Astrocyte of the cerebellum (primary cell): ENCODE data around the gene KCNJ12.
A peak's percentile ranks its signal among the peaks of the same experiment; 100 is the strongest.
"Not testable (repeated sequence)": the region's sequence is repeated elsewhere in the genome, so short reads cannot be mapped to it uniquely, and the experiment has no call there.

Experiments
- DNase-seq: peaks from one replicate; pipeline ENCODE4 v3.0.0-alpha.2; 2011; ENCODE audit warnings: low read depth
- H3K4me3 ChIP-seq: 2 replicates; pipeline ENCODE4 v1.5.1; 2011; ENCODE audit warnings: mild to moderate bottlenecking, low read depth, low read length, moderate library complexity
- in situ Hi-C: cut with HindIII; loops from 2 replicates; pipeline ENCODE4 v1.10.0; 2017; ENCODE audit warnings: low sequenced_read_pairs
- TF ChIP-seq, protein P1 (sequence below): IDR thresholded peaks from 2 replicates; pipeline ENCODE4 v1.5.1; 2012; ENCODE audit warnings: low read length, low read depth, moderate library complexity, mild to moderate bottlenecking; ENCODE audit errors: missing control alignments

KCNJ12 gene

DNA sequence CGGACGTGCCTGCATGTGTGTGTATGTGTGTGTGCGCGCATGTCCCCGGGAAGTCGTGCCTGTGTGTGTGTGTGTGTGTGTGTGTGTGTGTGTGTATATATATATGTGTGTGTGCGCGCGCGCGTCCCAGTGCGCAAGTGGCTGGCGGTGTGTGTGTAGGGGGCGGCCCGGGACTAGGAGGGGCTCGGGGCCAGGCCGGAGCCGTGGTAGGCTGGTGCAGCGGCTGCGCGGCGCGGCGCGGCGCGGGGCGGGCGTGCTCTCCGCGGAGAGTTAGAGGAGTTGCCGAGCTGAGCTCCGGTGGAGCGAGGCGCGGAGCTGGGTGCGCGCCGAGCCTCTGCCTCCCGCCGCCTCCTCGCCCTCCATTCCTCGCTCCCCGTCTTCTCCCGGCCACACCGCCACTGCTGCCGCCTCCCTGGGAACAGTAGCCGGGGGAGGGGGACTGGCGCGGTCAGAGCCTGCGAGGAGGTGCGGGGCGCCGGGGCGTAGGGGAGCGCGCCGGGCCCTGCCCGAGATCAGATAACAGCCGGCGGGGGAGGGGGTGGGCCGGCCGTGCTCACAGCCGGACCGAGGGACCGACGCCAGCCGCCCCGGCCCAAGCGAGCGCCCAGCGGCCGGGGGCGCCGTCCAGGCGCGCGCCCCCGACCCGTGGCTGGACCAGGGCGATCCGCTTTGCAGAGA is at the start of gene KCNJ12:
KCNJ12 (plus strand) TSS at position 277 of the 678 bp plus-strand sequence. CDS start 38,986 bp downstream, outside the sequence.
- no peak for DNase-seq
- H3K4me3 ChIP-seq = peak within 1 kb of the TSS; percentile 34
- TF ChIP-seq, protein P1, sequence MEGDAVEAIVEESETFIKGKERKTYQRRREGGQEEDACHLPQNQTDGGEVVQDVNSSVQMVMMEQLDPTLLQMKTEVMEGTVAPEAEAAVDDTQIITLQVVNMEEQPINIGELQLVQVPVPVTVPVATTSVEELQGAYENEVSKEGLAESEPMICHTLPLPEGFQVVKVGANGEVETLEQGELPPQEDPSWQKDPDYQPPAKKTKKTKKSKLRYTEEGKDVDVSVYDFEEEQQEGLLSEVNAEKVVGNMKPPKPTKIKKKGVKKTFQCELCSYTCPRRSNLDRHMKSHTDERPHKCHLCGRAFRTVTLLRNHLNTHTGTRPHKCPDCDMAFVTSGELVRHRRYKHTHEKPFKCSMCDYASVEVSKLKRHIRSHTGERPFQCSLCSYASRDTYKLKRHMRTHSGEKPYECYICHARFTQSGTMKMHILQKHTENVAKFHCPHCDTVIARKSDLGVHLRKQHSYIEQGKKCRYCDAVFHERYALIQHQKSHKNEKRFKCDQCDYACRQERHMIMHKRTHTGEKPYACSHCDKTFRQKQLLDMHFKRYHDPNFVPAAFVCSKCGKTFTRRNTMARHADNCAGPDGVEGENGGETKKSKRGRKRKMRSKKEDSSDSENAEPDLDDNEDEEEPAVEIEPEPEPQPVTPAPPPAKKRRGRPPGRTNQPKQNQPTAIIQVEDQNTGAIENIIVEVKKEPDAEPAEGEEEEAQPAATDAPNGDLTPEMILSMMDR = no peak
- in situ Hi-C loops = no loop called here

DNA sequence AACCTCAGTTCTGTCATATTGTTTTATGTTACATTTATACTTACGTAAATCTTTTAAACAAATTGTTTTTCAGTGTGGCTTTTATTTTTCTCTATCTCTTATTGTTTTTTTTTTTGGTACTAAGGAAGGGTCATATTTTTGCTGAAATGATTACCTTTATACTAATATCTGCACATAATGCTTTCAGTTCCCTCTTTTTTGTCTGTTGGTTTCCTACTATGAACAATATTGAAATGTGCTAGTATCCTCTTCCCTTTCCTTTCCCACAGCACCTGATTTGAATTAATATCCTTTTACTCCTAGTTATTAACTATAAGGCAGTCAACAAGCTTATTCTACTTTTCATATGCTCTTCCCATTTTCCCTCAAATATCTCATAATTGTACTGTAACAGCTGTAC is 48.2 kb upstream of the KCNJ12 start:
- in situ Hi-C loops, H3K4me3 ChIP-seq: not testable (repeated sequence)

DNA sequence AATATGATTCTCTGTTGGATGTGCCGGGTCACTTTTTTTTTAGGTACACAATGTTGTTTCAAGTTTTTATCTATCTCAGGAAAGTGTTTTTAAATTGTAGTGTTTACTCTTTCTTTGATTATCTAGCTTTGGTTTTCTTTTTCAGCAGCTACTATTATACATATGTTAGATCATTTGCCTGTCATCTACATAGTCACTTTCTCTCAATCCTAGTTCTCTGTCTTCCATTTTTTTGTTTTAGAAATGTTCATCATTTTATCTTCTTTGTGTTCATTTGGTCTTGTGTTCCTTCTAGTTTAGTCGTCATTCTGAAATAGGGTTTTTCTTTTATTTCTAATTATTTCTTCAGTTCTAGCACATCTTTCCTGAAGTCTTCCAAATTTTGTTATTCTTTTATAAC is 47.4 kb upstream of the KCNJ12 start:
- H3K4me3 ChIP-seq, DNase-seq, in situ Hi-C loops: not testable (repeated sequence)

More for the DNA sequence above, 48.2 kb upstream of the KCNJ12 start:
- DNase-seq = not testable (repeated sequence)

DNA sequence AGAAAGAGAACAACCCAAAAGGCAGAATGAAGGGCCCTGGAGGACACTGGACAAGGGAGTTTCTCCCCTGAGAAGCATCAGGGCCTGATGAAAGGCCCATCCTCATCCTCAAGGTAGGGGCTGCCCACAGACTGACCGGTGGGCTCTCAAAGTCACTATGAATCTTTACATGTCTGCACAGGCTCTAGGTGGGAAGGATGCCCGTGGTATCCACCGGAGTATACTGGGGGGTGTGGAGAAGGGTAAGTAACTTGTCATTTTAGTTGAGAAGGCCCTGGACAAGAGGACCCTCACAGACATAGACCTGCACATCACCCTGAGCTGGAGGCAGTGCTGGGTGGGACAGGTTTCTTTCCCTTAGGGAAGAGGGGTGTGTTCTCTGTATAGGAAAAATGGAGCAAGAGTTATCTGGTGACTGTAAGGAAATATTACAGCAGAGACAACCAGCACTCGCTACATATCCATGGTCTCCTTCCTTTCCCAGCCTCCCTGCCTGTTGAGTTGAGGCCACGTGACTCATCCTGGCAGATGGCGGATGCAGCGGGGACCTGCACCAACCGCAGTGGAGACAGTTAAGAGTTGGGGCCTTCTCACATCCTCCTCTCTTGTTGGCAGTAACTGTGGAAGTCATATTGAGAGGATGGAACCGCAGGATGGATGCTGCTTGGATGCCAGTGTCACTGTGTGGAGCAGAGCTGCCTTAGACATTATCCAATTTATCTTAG is 45.6 kb upstream of the KCNJ12 start:
- DNase-seq = no peak
- in situ Hi-C loops = no loop called here
- TF ChIP-seq, protein P1 = no peak
- no peak overlapping the region for H3K4me3 ChIP-seq

DNA sequence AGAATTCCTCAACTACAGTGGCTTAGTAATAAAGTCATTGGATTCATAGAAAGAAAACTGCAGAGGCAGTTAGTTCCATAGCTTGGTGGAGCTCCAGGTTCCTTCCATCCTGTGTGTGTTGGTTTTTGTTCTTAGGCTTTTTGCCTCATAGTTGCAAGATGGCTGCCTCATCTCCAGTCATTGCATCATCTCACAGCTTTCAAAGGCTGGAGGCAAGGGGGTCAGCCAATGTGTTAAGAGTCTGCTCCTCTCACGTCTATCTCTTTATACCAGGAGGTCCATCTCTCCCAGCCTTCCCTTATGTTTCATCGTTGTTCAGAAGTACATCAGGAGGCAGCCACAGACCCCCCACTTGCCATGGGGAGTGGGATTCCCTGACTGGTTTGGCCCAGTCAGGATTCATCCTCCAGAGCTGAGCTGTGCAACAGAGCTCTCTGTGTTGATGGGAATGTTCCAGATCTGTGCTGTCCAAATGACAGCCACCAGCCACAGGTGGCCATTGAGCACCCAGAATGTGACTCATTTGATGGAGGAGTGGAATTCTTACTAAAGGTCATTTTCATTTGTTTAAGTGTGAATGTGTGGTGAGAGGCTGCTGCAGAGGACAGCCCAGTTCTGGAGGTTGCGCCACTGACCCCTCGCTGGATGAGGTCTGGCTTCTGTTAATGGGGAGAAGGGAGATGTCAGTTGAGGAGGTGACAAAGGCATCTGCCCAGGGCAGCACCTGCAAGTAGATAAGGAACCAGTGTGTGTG is 39.4 kb upstream of the KCNJ12 start:
- H3K4me3 ChIP-seq, DNase-seq, in situ Hi-C loops: not testable (repeated sequence)

DNA sequence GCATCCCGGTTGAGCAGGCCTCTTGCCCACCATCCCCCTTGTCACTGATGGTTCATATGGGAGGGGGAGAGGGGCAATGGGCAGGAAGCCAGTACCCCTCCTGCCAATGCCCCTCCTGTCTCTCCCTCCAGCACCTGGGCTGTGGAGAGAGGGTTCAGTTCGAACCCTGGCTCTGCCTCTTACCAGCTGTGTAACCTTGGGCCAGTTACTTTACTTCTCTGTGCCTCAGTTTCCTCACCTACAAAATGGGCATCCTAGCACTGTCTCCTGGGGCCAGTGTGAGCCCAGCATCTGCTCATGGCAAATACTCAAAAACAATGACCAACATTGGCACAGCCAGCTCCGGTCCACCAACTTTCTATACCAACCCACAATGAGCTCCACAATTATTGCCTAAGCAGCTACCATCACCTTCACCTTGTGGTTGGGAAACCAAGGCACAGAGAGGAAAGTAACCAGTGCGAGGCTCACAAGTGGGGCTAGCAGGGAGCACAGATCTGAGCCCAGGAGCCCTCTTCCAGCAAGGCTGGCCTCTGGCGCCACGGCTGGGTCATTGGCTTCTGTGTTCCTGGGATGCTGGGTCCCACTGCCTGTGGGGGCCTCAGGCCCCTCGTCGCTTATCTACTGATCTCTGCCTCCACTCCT is 38.1 kb upstream of the KCNJ12 start:
- DNase-seq, H3K4me3 ChIP-seq, in situ Hi-C loops: not testable (repeated sequence)

DNA sequence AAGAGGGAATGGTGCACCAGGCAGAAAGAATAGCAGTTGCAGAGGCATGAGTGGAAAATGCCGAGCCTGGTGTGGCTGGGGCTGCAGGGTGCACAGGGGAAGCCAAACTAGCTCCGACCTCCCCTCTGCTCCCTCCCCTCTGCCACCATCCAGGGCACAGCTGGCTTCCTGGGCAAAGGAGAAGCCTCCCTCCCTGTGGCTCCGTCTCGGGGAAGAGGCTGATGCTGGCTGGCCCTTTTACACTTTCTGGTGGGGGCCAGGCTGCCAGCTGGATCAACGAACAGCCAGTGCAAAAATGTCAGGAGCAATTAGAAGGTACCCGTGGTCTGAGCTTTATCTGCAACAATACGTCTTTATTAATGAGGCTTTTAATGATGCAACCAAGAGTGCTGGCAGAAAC is 37.1 kb upstream of the KCNJ12 start:
- DNase-seq = no peak
- in situ Hi-C loops = no loop called here
- no peak overlapping the region for H3K4me3 ChIP-seq
- TF ChIP-seq, protein P1 = no peak

DNA sequence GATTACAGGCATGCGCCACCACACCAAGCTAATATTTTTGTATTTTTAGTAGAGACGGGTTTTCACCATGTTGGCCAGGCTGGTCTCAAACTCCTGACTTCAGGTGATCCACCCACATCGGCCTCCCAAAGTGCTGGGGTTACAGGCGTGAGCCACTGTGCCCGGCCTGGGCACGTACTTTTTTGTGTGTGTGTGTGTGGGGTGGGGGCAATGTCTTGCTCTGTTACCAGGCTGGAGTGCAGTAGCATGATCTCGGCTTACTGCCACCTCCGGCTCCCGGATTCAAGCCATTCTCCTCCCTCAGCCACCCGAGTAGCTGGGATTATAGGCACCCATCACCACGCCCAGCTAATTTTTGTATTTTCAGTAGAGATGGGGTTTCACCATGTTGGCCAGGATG is 36.6 kb upstream of the KCNJ12 start:
- DNase-seq, H3K4me3 ChIP-seq, in situ Hi-C loops: not testable (repeated sequence)

DNA sequence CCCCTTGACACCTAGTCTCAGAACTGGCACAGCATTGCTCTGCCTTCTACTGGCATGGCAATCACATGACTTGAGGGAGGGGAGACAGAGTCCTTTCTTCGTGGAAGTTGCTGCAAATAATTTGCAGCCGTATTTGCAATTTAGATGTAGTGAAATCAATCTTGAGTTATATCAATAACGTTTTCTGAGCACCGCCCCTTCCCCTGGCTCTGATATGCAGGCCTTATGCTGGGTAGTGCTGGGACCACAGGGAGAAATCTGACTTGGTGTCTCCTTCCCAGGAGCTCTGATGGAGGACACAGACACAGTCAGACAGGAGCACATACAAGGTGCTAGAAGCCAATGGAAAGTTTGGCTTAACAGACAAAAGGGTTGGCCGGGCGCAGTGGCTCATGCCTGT is 35.8 kb upstream of the KCNJ12 start:
- H3K4me3 ChIP-seq, in situ Hi-C loops, DNase-seq: not testable (repeated sequence)

DNA sequence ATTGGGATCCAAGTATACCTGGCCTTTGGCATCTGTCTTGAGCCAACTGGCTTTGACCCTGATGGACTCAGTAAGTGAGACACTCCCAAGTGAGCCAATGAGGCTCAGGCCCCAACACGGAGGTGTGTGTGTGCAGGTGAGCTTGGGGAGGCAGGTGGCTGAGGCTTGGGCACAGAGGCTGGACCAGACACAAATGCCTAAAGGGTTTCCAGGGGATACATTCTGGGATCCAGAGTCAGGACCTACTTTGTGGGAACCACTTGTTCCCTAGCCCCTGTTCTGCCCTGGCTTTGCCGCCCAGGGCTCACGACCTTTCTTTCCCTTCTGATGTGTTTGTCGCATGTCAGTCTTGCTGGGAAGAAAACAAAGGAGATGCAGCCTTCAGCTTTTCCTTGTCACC is 34.9 kb upstream of the KCNJ12 start:
- H3K4me3 ChIP-seq, in situ Hi-C loops, DNase-seq: not testable (repeated sequence)

DNA sequence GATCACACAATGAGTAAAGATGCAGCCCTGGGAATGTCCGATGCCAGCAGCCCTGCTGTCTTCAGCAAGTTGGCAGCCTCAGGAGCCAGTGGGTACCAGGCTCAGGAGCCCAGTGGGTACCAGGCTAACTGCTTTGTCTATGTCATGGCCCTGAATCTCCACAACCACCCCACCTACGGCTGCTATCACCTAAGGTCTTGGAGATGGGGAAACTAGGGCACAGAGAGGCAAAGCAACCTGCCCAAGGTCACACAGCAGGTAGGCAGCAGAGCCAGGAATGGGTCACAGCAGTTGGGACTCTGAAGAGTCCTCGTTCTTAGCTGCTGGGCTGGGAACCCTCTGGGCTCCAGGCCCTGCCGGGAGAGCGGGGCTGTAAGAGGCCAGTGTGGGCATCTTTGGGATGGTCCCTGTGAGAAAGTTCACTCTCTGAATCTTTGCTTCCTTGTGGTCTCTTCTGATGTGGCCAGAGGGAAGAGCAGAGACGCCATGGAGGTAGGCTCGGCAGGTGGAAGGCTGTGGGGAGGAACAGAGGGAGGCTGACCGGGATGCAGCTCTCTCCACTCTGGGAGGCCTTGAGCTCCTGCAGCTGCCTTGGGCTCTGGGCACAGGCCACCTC is 34.1 kb upstream of the KCNJ12 start:
- DNase-seq, H3K4me3 ChIP-seq, in situ Hi-C loops: not testable (repeated sequence)

DNA sequence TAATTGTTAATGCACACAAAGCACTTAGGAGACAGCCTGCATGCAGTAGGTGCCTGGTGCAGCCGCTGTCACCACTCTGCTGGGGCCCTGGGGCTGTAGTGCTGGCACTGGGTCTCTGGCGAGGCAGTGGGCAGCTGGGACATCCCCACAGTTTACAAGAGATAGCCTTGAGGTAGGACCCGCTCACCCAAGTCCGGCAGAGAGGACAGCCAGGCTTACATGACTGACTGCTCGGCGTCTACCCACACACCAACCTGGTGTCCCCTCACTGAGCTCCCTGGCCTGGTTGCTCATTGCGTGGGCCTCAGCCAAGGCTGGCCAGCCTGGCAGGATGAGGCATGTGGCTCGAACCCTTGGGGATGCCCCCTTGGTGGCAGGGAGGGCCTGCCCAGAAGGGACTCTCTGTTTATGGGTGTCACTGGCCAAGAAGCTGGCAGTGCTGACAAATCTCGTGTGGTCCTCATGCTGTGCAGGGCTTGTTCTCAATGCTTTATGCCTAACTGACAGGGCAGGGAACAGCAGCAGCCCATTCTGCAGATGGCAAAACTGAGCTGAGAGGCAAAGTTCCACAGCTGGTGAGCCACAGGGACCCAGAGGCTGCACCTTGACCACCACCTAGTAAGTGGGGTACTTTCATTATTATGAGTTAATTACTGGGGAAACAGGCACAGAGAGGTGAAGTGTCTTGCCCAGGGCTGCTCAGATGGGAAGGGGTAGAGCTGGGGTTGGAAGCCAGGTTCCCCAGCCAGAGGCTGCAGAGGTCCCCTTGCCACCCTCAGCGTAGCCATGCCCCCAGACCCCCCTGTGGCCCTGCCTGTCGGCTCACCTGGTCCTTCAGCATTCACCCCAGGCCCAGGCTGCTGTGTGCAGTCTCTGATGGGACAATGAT is 32.9 kb upstream of the KCNJ12 start:
- in situ Hi-C loops, H3K4me3 ChIP-seq, DNase-seq: not testable (repeated sequence)
